G401 (cell line): ENCODE results near the gene MORN1. TPM values are rescaled to one million over a fixed set of nuclear protein-coding genes. Genes with fewer than 3 reads are reported as not detected.
A peak's percentile ranks its signal among the peaks of the same experiment; 100 is the strongest.

Experiments used
- DNase-seq: peaks from one replicate; pipeline ENCODE4 v3.0.0-alpha.2; 2015; ENCODE audit warnings: low spot score
- in situ Hi-C: cut with HindIII; loops from 2 replicates; pipeline ENCODE4 v1.10.0; 2016; ENCODE audit warnings: low sequenced_read_pairs, mixed read lengths
- total RNA-seq: library from RNA; depleted of rRNA; stranded (reverse); fragments of >200 nt; shearing (Covaris generic); gene quantifications from 2 replicates; pipeline ENCODE4 v1.2.3, GENCODE V29; 2014

The MORN1 gene
- total RNA-seq, 1 experiment from 2014 or later: 29.1 TPM

- peak; percentile 47 for DNase-seq
- in situ Hi-C loops: no loop called here
These were observed 12.2 kb downstream of the MORN1 start for GRCh38 chr1:2378956-2379732.

GRCh38 chr1:2378441-2378851, 12.9 kb downstream of the MORN1 start:
- peak; percentile 64 for DNase-seq
- in situ Hi-C loops: no loop called here

- no peak for DNase-seq
- in situ Hi-C loops: no loop called here
These were observed 13.5 kb downstream of the MORN1 start for GRCh38 chr1:2377751-2378440.

DNA sequence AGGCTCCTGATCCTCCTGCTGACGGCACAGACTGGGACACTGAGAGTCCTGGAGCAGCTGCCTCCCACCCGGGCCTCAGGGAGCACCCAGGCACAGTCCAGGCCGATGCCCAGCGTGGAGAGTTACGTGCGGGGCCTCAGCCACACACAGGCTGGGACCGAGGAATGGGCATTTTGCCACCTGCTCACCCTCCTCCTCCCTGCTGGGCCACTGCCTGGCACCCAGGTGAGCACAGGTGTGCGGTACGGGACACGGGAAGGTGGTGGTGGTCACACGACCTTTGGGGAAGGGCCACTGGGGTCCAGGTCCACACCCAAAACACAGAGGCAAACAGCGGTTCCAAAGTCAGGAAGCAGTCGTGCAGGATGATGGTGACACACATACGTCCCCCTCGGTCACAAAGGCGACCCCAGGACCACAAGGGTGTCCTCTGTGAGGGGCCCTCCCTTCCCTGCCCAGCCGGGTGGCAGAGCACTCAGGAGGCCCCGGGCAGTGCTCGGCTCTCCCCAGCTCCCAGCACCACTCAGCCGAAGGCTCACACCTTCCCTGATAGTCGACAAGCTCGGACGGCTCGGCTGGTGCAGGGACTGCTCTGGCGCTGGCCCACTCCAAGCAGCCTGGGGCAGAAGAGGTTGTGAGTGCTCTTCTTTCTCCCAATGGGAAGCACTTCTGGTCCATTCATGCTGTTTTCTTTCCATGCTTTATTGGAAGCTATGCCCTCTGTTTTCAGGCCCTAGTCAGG, 14.3 kb downstream of the MORN1 start:
- DNase-seq: no peak
- in situ Hi-C loops: no loop called here

- no peak for DNase-seq
- in situ Hi-C loops: no loop called here
These were observed 15.1 kb downstream of the MORN1 start for GRCh38 chr1:2376261-2376741.

DNA sequence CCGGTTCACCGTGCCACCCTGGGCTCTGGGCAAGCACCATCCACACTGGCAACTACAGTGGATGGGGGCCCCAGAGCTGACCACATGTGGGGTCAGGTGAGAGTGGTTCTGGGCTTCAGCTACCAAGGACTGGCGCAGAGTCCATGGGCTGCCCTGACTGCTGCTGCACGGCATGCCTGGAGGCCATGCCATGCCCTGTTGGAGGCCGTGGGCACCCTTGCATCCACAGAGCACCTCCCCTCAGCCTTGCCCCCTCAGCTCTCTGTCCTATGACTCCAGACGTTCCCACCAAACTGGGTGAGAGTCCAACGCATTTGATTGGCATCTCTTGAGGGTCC, 15.5 kb downstream of the MORN1 start:
- in situ Hi-C loops: no loop called here
- DNase-seq: no peak

DNA sequence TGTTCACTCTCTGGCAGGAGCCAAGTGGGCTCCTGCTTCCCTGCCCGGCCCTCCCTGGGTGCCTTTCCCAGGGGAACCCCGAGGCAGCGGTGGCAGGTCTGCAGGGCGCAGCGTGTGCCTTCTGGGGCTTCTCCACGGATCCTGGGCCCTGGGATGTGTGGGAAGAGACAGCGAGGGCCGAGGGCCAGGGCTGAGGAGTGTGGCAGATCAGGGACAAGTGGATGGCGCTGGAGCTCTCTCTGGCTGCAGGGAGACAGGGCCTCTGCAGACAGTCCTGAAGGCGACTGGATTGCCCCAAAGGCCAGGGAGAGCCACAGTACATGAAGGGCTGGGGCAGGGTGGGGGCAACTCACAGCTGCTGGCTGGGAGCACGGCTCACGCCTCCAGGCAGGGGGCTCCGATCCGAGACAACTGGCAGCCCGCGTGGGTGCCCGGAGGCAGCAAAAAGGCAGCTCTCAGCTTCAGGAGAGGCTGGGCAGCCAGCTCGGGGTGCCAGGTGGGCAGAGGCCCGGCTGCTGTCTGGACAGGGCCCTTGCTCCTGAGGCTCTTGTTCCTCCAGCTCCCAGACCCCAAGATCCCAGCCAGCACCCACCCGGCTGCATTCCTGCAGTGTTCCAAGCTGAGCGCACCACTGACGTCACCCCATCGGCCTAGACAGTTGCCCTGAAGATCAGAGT, 16.0 kb downstream of the MORN1 start:
- DNase-seq: peak; percentile 54
- in situ Hi-C loops: no loop called here

GRCh38 chr1:2374252-2375155, 16.9 kb downstream of the MORN1 start:
- in situ Hi-C loops: no loop called here
- no peak for DNase-seq

- in situ Hi-C loops: no loop called here
- DNase-seq: no peak
These were observed 17.7 kb downstream of the MORN1 start for GRCh38 chr1:2373551-2374251.

DNA sequence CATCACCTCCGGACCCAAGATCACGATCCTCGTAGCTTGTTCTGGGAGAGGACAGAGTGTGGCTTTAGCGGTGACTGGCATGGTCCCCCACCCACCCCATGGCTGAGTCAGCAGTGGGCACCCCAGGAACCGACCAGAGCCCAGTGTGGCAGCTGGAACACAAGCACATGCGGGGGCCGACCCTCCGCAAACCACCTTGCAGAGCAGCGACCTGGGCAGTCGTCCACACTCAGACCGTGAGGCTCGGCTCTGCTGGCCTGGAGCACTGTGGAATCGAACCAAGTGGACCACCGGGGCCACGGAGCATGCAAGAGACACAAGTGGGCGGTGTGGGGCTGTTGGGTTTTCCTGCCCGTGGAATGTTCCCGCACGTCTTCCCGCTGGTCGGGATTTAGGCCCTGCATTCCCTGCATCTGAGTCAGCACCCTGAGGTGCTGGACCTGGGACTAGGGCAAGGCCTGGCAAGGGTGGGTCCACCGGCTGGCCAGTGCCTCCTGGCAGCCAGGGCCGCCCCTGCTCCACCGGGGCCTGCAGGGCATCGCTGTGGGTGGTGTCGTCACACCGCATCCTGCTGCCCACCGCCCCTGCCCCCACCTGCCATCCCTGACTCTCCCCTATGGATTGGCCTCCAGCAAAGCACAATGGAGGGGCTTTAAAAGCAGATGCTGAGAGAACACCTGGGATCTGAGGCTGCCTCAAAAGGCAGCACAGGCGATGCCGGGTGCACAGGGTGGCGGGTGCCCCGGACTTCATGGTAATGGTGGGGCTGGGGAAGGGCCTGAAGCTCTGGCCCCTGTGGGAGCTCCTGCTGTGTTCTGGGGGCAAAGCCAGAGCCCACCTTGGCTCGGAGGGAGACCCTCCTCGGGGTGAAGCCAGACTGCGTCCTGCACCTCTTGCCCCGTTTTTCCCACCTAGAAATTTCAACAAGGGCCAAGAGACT, 18.5 kb downstream of the MORN1 start:
- in situ Hi-C loops: no loop called here
- DNase-seq: no peak

- in situ Hi-C loops: no loop called here
- no peak for DNase-seq
These were observed 23.2 kb downstream of the MORN1 start for GRCh38 chr1:2368053-2368744.

GRCh38 chr1:2363847-2364513, 27.4 kb downstream of the MORN1 start:
- in situ Hi-C loops: no loop called here
- DNase-seq: no peak

- in situ Hi-C loops: no loop called here
- DNase-seq: no peak
These were observed 30.6 kb downstream of the MORN1 start for GRCh38 chr1:2360588-2361364.

- DNase-seq: no peak
- in situ Hi-C loops: no loop called here
These were observed 32.4 kb downstream of the MORN1 start for GRCh38 chr1:2358651-2359640.
